ENCODE measurements around the gene DCAF15. TPM values are rescaled to one million over a fixed set of nuclear protein-coding genes. Genes with fewer than 3 reads are reported as not detected.

Gene DCAF15
- total RNA-seq, 4 donors from 2014 or later, result 14.7 to 23.1 (median 19.5) TPM

- H3K36me3 ChIP-seq, result peaks cover 0 to 74% (median 22%) of the 10 kb centered on the region in 3 donors
- no peak for DNase-seq
- H3K27ac ChIP-seq, result peak overlapping the region in 1 of 4 donors; percentile 21
These were observed 21.8 kb downstream of the DCAF15 start for GRCh38 chr19:13974073-13974472.

GRCh38 chr19:13975870-13976269 is 23.6 kb downstream of the DCAF15 start:
- intact Hi-C loops (cut with DNase I), result no loop called here
- TF ChIP-seq CTCF (IDR thresholded peaks at IDR 0.05) (no peak), POLR2A (IDR thresholded peaks at IDR 0.05) (no peak)
- H3K4me3 ChIP-seq, result no peak overlapping the region
- peaks cover 0 to 67% (median 10%) of the 10 kb centered on the region in 3 donors for H3K36me3 ChIP-seq
- no peak for DNase-seq
- peaks cover 11 to 35% (median 21%) of the 10 kb centered on the region in 3 donors for H3K4me1 ChIP-seq
- no peaks in the 10 kb centered on the region for H3K27me3 ChIP-seq
- H3K9me3 ChIP-seq, result no peaks in the 10 kb centered on the region
- 81 to 89% methylated on average over 11 of the region's 11 CpGs for WGBS, 2 donors
- H3K27ac ChIP-seq, result no peak overlapping the region

More at GRCh38 chr19:13974073-13974472, 21.8 kb downstream of the DCAF15 start:
- intact Hi-C loops (cut with DNase I), result no loop called here
- WGBS, 2 donors, result 41 to 65% methylated on average over 12 of the region's 12 CpGs
- no peak for TF ChIP-seq POLR2A (IDR thresholded peaks at IDR 0.05)
- no peak for TF ChIP-seq CTCF (IDR thresholded peaks at IDR 0.05)
- Histone ChIP-seq H3K9me3 (no peaks in the 10 kb centered on the region), H3K4me3 (no peak overlapping the region), H3K4me1 (peaks cover 5 to 22% (median 12%) of the 10 kb centered on the region in 3 donors), H3K27me3 (no peaks in the 10 kb centered on the region)

GRCh38 chr19:13976446-13976845 is 24.1 kb downstream of the DCAF15 start:
- peaks cover 11 to 34% (median 21%) of the 10 kb centered on the region in 3 donors for H3K4me1 ChIP-seq
- no peak overlapping the region for H3K27ac ChIP-seq
- intact Hi-C loops (cut with DNase I), result no loop called here
- no peaks in the 10 kb centered on the region for H3K27me3 ChIP-seq
- H3K4me3 ChIP-seq, result no peak overlapping the region
- H3K36me3 ChIP-seq, result peaks cover 0 to 65% (median 10%) of the 10 kb centered on the region in 3 donors
- DNase-seq, result no peak
- H3K9me3 ChIP-seq, result no peaks in the 10 kb centered on the region
- TF ChIP-seq CTCF (IDR thresholded peaks at IDR 0.05), result no peak
- no peak for TF ChIP-seq POLR2A (IDR thresholded peaks at IDR 0.05)
- 85 to 89% methylated on average over 12 of the region's 12 CpGs for WGBS, 2 donors

- TF ChIP-seq CTCF (IDR thresholded peaks at IDR 0.05), result no peak
- no peak for TF ChIP-seq POLR2A (IDR thresholded peaks at IDR 0.05)
- Histone ChIP-seq H3K4me3 (peak overlapping the region in 1 of 4 donors; percentile 74), H3K36me3 (peaks cover 0 to 65% (median 6%) of the 10 kb centered on the region in 3 donors), H3K4me1 (peaks cover 11 to 26% (median 21%) of the 10 kb centered on the region in 3 donors), H3K27me3 (no peaks in the 10 kb centered on the region), H3K27ac (peak overlapping the region; percentile 61 to 84 (median 78)), H3K9me3 (no peaks in the 10 kb centered on the region)
- WGBS, 2 donors, result 100% methylated on average over 3 of the region's 12 CpGs
- DNase-seq, result no peak
- intact Hi-C loops (cut with DNase I), result no loop called here
These were observed 25.5 kb downstream of the DCAF15 start for GRCh38 chr19:13977803-13978202.

- TF ChIP-seq POLR2A (IDR thresholded peaks at IDR 0.05), result no peak
- peak in 1 of 6 experiments; percentile 5 for TF ChIP-seq CTCF (IDR thresholded peaks at IDR 0.05)
- Histone ChIP-seq H3K9me3 (no peaks in the 10 kb centered on the region), H3K4me3 (peak overlapping the region; percentile 36 to 74 (median 54)), H3K4me1 (peaks cover 11 to 28% (median 21%) of the 10 kb centered on the region in 3 donors), H3K27me3 (no peaks in the 10 kb centered on the region), H3K27ac (peak overlapping the region; percentile 61 to 84 (median 78)), H3K36me3 (peaks cover 0 to 65% (median 3%) of the 10 kb centered on the region in 3 donors)
- intact Hi-C loops (cut with DNase I), result no loop called here
- DNase-seq, result no peak
- 0% methylated on average over 1 of the region's 74 CpGs; no CpG with 5 or more reads in 1 of the 2 donors for WGBS, 2 donors
These were observed 26.3 kb downstream of the DCAF15 start for GRCh38 chr19:13978351-13979243.

Measured in esophagus squamous epithelium (tissue), 5 donors.